ENCODE data around the gene TNNI3. TPM values are rescaled to one million over a fixed set of nuclear protein-coding genes. Genes with fewer than 3 reads are reported as not detected.

Gene TNNI3
- total and polyA plus RNA-seq, 2 donors (not counting 3 experiments of a cell fraction or from before 2014, with no cell fraction given), result not detected

DNA sequence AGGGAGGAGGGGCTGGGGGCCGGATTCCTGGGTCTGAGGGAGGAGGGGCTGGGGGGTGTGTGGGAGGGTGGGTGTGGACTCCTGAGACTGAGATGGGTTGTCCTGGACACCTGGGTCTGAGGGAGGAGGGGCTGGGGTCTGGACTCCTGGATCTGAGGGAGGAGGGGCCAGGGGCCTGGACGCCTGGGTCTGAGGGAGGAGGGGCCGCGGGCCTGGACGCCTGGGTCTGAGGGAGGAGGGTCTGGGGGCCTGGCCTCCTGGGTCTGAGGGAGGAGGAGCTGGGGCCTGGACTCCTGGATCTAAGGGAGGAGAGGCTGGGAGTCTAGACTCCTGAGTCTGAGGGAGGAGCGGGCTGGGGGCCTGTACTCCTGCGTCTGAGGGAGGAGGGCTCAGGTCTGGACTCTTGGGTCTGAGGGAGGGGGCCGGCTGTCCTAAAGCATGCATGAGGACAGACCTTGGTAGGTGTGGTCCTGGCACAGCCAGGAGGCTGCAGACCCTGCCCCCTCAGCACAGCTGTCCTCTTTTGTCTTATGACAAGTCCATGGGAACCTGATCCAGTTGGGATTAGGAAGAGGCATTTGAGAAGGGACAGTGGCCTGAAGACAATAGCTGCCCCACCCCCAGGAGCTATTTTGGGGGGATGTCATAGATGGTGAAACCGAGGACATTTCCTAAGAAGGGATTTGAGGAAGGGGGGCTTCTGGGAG is 9.8 kb downstream of the TNNI3 start:
- DNase-seq (ENCODE audit: low read depth, low spot score) (no peak), FAIRE-seq (no peak)
- no peak overlapping the region for H3K4me3 ChIP-seq (replicated peaks in 1 of 3; ENCODE audit: insufficient read depth in 1 of 3, low read depth in 1 of 3, low read length in 3 of 3)
- intact Hi-C loops (cut with micrococcal nuclease), result loop anchor here (10.0 kb wide), 1 partner anchor 237 kb away; the partner anchor contains the start of genes RPL28 and TMEM238
- H3K4me2 ChIP-seq (ENCODE audit: insufficient read depth, low read length), result no peak overlapping the region
- no peaks in the 10 kb centered on the region for H3K9me3 ChIP-seq (replicated peaks; ENCODE audit: control insufficient read depth, insufficient read depth, low read length)
- no peak for TF ChIP-seq POLR2AphosphoS5 (IDR thresholded peaks at IDR 0.05; ENCODE audit: insufficient read depth, low read depth, low read length)
- TF ChIP-seq MYC (IDR thresholded peaks at IDR 0.05; ENCODE audit: low read depth, low read length), result no peak
- no peak for TF ChIP-seq FOS (IDR thresholded peaks at IDR 0.05; ENCODE audit: borderline replicate concordance, insufficient read depth, low read length)
- no peak for TF ChIP-seq JUN (IDR thresholded peaks at IDR 0.05; ENCODE audit: borderline replicate concordance, insufficient read depth, insufficient read length, low read depth)
- TF ChIP-seq, protein P1, sequence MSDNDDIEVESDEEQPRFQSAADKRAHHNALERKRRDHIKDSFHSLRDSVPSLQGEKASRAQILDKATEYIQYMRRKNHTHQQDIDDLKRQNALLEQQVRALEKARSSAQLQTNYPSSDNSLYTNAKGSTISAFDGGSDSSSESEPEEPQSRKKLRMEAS (IDR thresholded peaks at IDR 0.05; ENCODE audit: insufficient read depth, insufficient read length), result no peak
- no peaks in the 10 kb centered on the region for H3K79me2 ChIP-seq (ENCODE audit: control insufficient read depth, insufficient read depth, low read length)
- no peaks in the 10 kb centered on the region for H3K36me3 ChIP-seq (ENCODE audit: control insufficient read depth in 2 of 2, extremely low read depth in 1 of 2, insufficient read depth in 2 of 2, low read length in 2 of 2)
- H3K27ac ChIP-seq (ENCODE audit: insufficient read depth, low read depth, low read length), result no peak overlapping the region
- no peak overlapping the region for H3K9ac ChIP-seq (replicated peaks; ENCODE audit: extremely low read depth, insufficient read depth, low read length)
- ChIA-PET CTCF (interaction anchor here (1.6 to 3.8 kb wide), 3 partner anchors 12 to 270 kb away, joined by 5 to 34 read pairs (median 6); partner anchors contain the start of gene TMEM238), POLR2A (interaction anchor here (0.5 kb wide), 1 partner anchor 222 kb away, joined by 3 read pairs; the partner anchor contains the start of gene IL11)
- no peaks in the 10 kb centered on the region for H3K9me1 ChIP-seq (replicated peaks; ENCODE audit: control insufficient read depth, extremely low read depth, insufficient read depth, low read length)
- no TSS peak for BruUV-seq (replicated peaks)
- no peak overlapping the region for H2AFZ ChIP-seq (ENCODE audit: low read depth, low read length)
- dilution Hi-C loops (cut with MboI; ENCODE audit: extremely low pct_ligation_motif_present, low sequenced_read_pairs), result no loop called here
- peaks cover 7 to 15% of the 10 kb centered on the region in 2 experiments for H3K27me3 ChIP-seq (ENCODE audit: control insufficient read depth in 2 of 2, insufficient read depth in 2 of 2, low read length in 2 of 2)
- H3K4me1 ChIP-seq (ENCODE audit: control insufficient read depth, extremely low read depth, insufficient read depth, low read length), result peaks cover 4% of the 10 kb centered on the region
- no peaks in the 10 kb centered on the region for H4K20me1 ChIP-seq (replicated peaks; ENCODE audit: control insufficient read depth, extremely low read depth, insufficient read depth, low read length)
